ENCODE data around the gene CCDC188. TPM values are rescaled to one million over a fixed set of nuclear protein-coding genes. Genes with fewer than 3 reads are reported as not detected.

Gene CCDC188
- total and polyA plus RNA-seq, 2 of the 13 experiments (the other 11 are each of a cell fraction or from before 2014, with no cell fraction given), result not detected

DNA sequence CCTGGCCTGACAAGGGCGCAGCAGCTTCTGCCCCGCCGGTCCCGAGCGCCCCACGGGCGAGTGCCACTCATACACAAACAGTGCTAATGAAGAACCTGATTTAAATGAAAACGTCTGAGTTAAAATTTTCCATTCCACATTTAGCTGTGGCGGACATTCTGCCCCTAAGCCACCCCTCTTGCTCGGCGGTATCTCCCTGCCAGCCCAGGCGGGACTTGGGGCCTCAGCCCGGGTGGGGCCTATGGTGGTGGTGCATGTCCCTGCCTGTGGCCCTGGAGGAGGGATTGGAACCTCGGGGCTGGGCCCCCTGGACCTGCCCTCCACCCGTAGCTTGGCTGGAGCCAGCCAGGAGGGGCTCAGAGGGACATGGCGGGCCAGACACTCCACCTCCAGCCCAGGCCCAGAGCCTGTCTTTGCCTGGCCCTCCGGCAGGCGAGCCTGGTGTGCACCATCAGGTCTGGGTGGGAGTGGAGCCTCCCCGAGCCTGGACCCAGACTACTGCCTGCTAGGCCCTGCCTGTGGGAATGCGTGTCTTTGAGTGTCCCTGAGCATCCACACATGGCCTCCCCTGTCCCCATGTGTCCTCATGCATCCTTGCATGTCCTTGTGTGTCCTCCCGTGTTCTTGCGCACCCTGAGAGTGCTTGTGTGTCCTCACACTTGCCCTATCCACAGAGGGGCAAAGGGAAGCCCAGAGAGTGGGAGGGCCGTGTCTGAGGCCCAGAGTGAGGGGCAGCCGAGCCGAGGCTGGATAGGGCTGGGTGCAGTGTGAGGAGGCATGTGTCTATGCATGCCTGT, 14.9 kb downstream of the CCDC188 start:
- H2AFZ ChIP-seq (ENCODE audit: low read length), result no peak overlapping the region
- H3K4me2 ChIP-seq (ENCODE audit: low read depth, low read length), result no peak overlapping the region
- H3K27ac ChIP-seq (ENCODE audit: extremely low read length, insufficient read depth, low read length), result no peak overlapping the region
- TF ChIP-seq, protein P1, sequence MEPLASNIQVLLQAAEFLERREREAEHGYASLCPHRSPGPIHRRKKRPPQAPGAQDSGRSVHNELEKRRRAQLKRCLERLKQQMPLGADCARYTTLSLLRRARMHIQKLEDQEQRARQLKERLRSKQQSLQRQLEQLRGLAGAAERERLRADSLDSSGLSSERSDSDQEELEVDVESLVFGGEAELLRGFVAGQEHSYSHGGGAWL (CRISPR knock-in tag; IDR thresholded peaks at IDR 0.05), result no peak
- TF ChIP-seq HNF4G (IDR thresholded peaks at IDR 0.05; ENCODE audit: borderline replicate concordance, low read depth, low read length), result no peak
- no peak for TF ChIP-seq HNF4G (CRISPR knock-in tag; IDR thresholded peaks at IDR 0.05; ENCODE audit: borderline replicate concordance, low read depth)
- CTCF ChIA-PET (ENCODE audit: low intra/inter-chr PET ratio, low total read pairs), result no interaction called here
- peaks cover 0 to 5% of the 10 kb centered on the region in 2 experiments; a peak in 2 of 5 replicates for H3K36me3 ChIP-seq (replicated peaks in 1 of 2; ENCODE audit: control insufficient read depth in 1 of 2, insufficient read depth in 2 of 2, low read length in 2 of 2)
- H3K79me2 ChIP-seq (ENCODE audit: insufficient read depth, low read length), result peaks cover 17% of the 10 kb centered on the region
- ATAC-seq (no peak), DNase-seq (ENCODE audit: low spot score) (no peak), FAIRE-seq (no peak)
- peaks cover 13% of the 10 kb centered on the region; the same call in 1 of the 2 replicates for H3K4me1 ChIP-seq (ENCODE audit: insufficient read depth, low read length)
- intact Hi-C loops (cut with micrococcal nuclease; ENCODE audit: unreplicated experiment), result no loop called here
- H3K4me3 ChIP-seq (replicated peaks in 1 of 3; ENCODE audit: insufficient read depth in 1 of 3, low read depth in 2 of 3, low read length in 3 of 3), result no peak overlapping the region
- no peaks in the 10 kb centered on the region for H3K9me3 ChIP-seq (ENCODE audit: low read length)
- H4K20me1 ChIP-seq (ENCODE audit: insufficient read depth, low read length), result 0 out of 2 replicates have a peak, but pooled peaks cover 6% of the 10 kb centered on the region
- POLR2A ChIA-PET, result no interaction called here
- WGBS (ENCODE audit: low lambda C conversion rate), result 95% methylated on average over 12 of the region's 25 CpGs
- BruUV-seq (replicated peaks), result no TSS peak
- in situ Hi-C loops (cut with HindIII; ENCODE audit: extremely low pct_ligation_motif_present, low pct_unique_long_range_greater_than_20kb), result no loop called here
- no peak overlapping the region for H3K9ac ChIP-seq (ENCODE audit: insufficient read depth, low read depth, low read length)
- no peaks in the 10 kb centered on the region for H3K27me3 ChIP-seq (ENCODE audit: control insufficient read depth in 1 of 2, insufficient read depth in 2 of 2, low read length in 2 of 2)

DNA sequence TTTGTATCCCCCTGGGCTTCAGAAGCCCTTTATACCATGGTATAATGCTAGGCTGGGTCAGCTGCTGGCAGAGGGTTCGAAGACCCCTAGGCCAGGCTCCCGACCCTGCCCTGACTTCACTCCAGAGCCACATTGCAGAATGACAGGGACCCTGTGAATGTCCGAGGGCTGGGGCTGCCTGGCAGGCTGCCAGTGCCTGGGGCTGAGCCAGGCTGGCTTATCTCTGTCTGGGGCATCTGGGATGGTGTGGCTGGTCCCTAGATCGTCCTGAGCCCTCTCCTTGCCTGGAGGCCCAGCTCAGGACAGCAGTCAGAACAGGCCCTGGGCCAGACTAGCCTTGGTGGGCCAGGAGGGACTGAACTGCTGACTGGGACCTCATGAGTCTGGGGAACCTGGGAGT, 15.6 kb downstream of the CCDC188 start:
- Histone ChIP-seq H3K36me3 (replicated peaks in 1 of 2; ENCODE audit: control insufficient read depth in 1 of 2, insufficient read depth in 2 of 2, low read length in 2 of 2) (peaks cover 0 to 4% of the 10 kb centered on the region in 2 experiments; a peak in 2 of 5 replicates), H3K4me2 (ENCODE audit: low read depth, low read length) (no peak overlapping the region), H3K4me3 (replicated peaks in 1 of 3; ENCODE audit: insufficient read depth in 1 of 3, low read depth in 2 of 3, low read length in 3 of 3) (no peak overlapping the region), H3K27ac (ENCODE audit: extremely low read length, insufficient read depth, low read length) (no peak overlapping the region), H4K20me1 (ENCODE audit: insufficient read depth, low read length) (no peaks in the 10 kb centered on the region), H2AFZ (ENCODE audit: low read length) (no peak overlapping the region), H3K79me2 (ENCODE audit: insufficient read depth, low read length) (peaks cover 17% of the 10 kb centered on the region), H3K4me1 (ENCODE audit: insufficient read depth, low read length) (peaks cover 19% of the 10 kb centered on the region), H3K9me3 (ENCODE audit: low read length) (no peaks in the 10 kb centered on the region), H3K9ac (ENCODE audit: insufficient read depth, low read depth, low read length) (no peak overlapping the region), H3K27me3 (ENCODE audit: control insufficient read depth in 1 of 2, insufficient read depth in 2 of 2, low read length in 2 of 2) (no peaks in the 10 kb centered on the region)
- WGBS (ENCODE audit: low lambda C conversion rate), result no CpG with 5 or more reads among the region's 4 CpGs
- ATAC-seq (no peak), DNase-seq (ENCODE audit: low spot score) (no peak), FAIRE-seq (no peak)
- no TSS peak for BruUV-seq (replicated peaks)
- POLR2A ChIA-PET, result no interaction called here
- in situ Hi-C loops (cut with HindIII; ENCODE audit: extremely low pct_ligation_motif_present, low pct_unique_long_range_greater_than_20kb) (no loop called here), intact Hi-C loops (cut with micrococcal nuclease; ENCODE audit: unreplicated experiment) (no loop called here)
- CTCF ChIA-PET (ENCODE audit: low intra/inter-chr PET ratio, low total read pairs), result no interaction called here
- TF ChIP-seq IKZF1 (IDR thresholded peaks at IDR 0.05) (no peak), RBAK (CRISPR knock-in tag; IDR thresholded peaks at IDR 0.05) (no peak)
- TF ChIP-seq, protein P2, sequence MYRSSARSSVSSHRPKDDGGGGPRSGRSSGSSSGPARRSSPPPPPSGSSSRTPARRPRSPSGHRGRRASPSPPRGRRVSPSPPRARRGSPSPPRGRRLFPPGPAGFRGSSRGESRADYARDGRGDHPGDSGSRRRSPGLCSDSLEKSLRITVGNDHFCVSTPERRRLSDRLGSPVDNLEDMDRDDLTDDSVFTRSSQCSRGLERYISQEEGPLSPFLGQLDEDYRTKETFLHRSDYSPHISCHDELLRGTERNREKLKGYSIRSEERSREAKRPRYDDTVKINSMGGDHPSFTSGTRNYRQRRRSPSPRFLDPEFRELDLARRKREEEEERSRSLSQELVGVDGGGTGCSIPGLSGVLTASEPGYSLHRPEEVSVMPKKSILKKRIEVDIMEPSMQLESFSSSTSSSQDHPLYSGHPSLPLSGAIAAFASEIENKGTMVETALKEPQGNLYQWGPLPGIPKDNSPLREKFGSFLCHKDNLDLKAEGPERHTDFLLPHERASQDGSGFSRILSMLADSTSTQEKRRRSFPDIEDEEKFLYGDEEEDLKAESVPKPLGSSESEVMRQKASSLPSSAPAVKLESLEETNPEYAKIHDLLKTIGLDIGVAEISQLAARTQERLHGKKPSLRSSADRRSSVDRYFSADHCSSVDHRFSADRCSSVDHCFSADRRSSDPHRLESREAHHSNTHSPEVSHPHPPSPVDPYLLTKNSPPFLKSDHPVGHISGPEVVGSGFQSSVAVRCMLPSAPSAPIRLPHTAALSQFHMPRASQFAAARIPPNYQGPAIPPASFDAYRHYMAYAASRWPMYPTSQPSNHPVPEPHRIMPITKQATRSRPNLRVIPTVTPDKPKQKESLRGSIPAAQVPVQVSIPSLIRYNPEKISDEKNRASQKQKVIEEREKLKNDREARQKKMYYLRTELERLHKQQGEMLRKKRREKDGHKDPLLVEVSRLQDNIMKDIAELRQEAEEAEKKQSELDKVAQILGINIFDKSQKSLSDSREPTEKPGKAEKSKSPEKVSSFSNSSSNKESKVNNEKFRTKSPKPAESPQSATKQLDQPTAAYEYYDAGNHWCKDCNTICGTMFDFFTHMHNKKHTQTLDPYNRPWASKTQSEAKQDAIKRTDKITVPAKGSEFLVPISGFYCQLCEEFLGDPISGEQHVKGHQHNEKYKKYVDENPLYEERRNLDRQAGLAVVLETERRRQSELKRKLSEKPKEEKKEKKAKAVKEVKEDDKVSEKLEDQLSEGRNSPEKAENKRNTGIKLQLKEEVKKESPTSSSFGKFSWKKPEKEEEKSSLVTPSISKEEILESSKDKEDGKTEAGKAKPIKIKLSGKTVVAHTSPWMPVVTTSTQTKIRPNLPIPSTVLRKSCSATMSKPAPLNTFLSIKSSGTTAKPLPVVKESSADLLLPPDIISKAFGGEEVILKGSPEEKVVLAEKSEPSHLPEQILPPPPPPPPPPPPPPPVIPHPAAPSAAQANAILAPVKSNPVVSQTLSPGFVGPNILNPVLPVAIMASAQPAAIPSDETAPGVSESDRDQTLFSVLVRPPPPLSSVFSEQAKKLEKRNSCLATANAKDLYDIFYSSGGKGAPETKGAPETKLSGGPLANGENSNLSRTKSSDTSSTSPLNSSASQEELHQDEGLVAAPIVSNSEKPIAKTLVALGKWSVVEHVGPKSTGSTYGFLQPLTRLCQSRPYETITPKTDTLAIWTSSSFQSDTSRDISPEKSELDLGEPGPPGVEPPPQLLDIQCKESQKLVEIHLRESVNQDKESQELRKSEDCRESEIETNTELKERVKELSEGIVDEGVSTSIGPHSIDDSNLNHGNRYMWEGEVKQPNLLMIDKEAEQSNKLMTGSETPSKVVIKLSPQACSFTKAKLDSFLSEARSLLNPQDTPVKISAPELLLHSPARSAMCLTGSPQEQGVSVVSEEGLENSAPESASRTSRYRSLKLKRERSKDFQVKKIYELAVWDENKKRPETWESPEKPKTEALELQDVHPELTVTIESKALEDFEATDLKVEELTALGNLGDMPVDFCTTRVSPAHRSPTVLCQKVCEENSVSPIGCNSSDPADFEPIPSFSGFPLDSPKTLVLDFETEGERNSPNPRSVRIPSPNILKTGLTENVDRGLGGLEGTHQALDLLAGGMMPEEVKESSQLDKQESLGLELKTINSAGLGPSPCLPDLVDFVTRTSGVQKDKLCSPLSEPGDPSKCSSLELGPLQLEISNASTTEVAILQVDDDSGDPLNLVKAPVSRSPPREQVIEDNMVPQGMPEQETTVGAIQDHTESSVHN (CRISPR knock-in tag; IDR thresholded peaks at IDR 0.05), result no peak
